Measurements from ENCODE around the gene TRIM37.
A peak's percentile ranks its signal among the peaks of the same experiment; 100 is the strongest.

TRIM37 gene, protein sequence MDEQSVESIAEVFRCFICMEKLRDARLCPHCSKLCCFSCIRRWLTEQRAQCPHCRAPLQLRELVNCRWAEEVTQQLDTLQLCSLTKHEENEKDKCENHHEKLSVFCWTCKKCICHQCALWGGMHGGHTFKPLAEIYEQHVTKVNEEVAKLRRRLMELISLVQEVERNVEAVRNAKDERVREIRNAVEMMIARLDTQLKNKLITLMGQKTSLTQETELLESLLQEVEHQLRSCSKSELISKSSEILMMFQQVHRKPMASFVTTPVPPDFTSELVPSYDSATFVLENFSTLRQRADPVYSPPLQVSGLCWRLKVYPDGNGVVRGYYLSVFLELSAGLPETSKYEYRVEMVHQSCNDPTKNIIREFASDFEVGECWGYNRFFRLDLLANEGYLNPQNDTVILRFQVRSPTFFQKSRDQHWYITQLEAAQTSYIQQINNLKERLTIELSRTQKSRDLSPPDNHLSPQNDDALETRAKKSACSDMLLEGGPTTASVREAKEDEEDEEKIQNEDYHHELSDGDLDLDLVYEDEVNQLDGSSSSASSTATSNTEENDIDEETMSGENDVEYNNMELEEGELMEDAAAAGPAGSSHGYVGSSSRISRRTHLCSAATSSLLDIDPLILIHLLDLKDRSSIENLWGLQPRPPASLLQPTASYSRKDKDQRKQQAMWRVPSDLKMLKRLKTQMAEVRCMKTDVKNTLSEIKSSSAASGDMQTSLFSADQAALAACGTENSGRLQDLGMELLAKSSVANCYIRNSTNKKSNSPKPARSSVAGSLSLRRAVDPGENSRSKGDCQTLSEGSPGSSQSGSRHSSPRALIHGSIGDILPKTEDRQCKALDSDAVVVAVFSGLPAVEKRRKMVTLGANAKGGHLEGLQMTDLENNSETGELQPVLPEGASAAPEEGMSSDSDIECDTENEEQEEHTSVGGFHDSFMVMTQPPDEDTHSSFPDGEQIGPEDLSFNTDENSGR

DNA sequence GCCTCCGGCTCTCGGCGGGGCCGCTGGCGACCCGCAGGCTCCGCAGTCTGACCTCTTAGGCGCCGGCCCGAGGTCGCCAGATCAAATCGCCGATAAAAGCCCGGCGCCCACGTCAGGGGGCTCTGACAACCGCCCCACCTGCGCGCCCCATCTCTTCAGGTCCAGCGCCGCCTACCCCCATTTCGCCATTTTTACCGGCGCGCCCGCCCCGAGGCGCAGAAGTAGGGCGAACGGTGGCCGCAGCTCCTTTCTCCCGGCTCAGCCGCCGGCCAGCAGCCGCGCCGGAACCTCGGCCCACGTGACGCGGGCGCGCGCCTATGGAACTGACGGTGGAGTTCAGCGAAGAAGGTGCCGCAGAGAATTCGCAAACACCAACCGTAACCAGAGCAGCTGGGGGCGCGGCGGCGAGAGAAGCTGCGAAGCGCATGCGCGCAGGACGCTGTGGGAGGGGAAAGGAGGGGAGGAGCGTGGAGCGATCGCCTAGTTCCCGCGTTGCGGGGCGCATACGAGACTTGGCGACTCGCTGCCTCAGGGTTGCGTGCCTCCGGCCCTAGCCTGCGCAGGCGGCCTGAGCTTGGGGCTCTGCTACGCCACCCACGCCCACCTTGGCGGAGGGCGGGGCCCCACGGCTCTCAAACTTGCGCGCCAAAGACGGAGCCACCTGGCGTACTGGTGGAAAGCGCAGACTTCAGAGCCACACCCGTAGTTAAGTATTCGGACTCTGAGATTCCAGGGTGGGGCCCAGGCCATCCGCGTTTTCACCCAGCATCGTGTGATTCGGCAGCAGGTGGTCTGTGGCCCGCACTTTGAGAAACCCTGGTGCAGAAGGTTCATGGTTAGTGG lies at the start of gene TRIM37:
Gene TRIM37 (minus strand): TSS at position 418 of the 843 bp plus-strand sequence. CDS start 419 bp downstream, outside the sequence.
- DNase-seq (ENCODE audit: low read depth) = peak; percentile 97
- TF ChIP-seq CTCF (IDR thresholded peaks at IDR 0.05; ENCODE audit: low read depth, low read length, missing control alignments) = peak; percentile 6
- H3K4me3 ChIP-seq (ENCODE audit: low read depth, low read length) = peak within 1 kb of the TSS; percentile 80

- TF ChIP-seq CTCF (IDR thresholded peaks at IDR 0.05; ENCODE audit: low read depth, low read length, missing control alignments) = no peak
- peak within 1 kb of the TSS; percentile 75 for H3K4me3 ChIP-seq (ENCODE audit: low read depth, low read length)
- peak; percentile 100 for DNase-seq (ENCODE audit: low read depth)
Measured at GRCh38 chr17:59155439-59156177, 48.9 kb upstream of the TRIM37 start, which contains the start of gene PRR11. Gene PRR11, plus strand, starts transcription at chr17:59155746. Its CDS starts 14,007 bp downstream, at chr17:59169753.

GRCh38 chr17:59154721-59155438 lies 48.2 kb upstream of the TRIM37 start, which contains the start of gene SKA2:
Gene SKA2, minus strand, starts transcription at chr17:59155186. Its CDS starts 23 bp downstream, at chr17:59155163.
- no peak for TF ChIP-seq CTCF (IDR thresholded peaks at IDR 0.05; ENCODE audit: low read depth, low read length, missing control alignments)
- peak; percentile 42 for DNase-seq (ENCODE audit: low read depth)
- H3K4me3 ChIP-seq (ENCODE audit: low read depth, low read length) = peak within 1 kb of the TSS; percentile 75

DNA sequence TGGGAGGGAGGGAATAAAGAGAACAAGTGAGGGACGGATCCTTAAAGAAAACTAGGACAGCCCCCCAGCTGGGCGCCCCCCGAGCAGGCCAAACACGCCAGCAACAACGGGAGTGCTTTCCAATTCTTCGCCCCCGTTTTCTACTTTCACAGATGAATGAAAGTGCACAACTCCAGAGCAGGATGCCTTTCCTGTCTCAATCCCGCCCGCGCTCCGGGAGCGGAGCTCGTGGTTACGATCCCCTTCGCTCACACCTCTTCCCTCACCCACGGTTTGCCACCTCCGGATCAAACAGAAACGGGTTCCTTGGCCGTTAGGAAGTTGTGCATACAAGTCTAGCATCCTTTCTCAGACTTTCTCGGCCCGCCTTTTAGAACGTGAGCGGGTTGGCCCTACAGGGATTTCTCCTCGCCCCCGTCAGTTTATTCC lies 47.6 kb upstream of the TRIM37 start:
- TF ChIP-seq CTCF (IDR thresholded peaks at IDR 0.05; ENCODE audit: low read depth, low read length, missing control alignments) = no peak
- H3K4me3 ChIP-seq (ENCODE audit: low read depth, low read length) = peak overlapping the region; percentile 73
- no peak for DNase-seq (ENCODE audit: low read depth)

- no peak for DNase-seq (ENCODE audit: low read depth)
- TF ChIP-seq CTCF (IDR thresholded peaks at IDR 0.05; ENCODE audit: low read depth, low read length, missing control alignments) = no peak
- H3K4me3 ChIP-seq (ENCODE audit: low read depth, low read length) = peak overlapping the region; percentile 73; the same call in 1 of the 2 replicates
Measured at GRCh38 chr17:59152925-59153324, 46.2 kb upstream of the TRIM37 start.

All from GM12864 (cell line).